ENCODE data around the gene IL22RA2. TPM values are rescaled to one million over a fixed set of nuclear protein-coding genes. Genes with fewer than 3 reads are reported as not detected.

Gene IL22RA2
- polyA plus RNA-seq, 1 of the 3 experiments (the other 2 are of a cell fraction), result not detected

- TF ChIP-seq EZH2phosphoT487 (IDR thresholded peaks at IDR 0.05; ENCODE audit: borderline replicate concordance, low read depth) (no peak), FOSL2 (IDR thresholded peaks at IDR 0.05; ENCODE audit: borderline replicate concordance, low read depth) (no peak), RFX5 (IDR thresholded peaks at IDR 0.05; ENCODE audit: low read length) (no peak), GATA2 (CRISPR knock-in tag; IDR thresholded peaks at IDR 0.05) (no peak), CTCF (IDR thresholded peaks at IDR 0.05) (no peak), GABPA (IDR thresholded peaks at IDR 0.05; ENCODE audit: low read depth) (no peak)
Observed at GRCh38 chr6:137156650-137157049, 16.8 kb downstream of the IL22RA2 start (continued).

- POLR2A ChIA-PET, result no interaction called here
Observed at GRCh38 chr6:137155830-137156229, 17.6 kb downstream of the IL22RA2 start.

GRCh38 chr6:137150072-137150471, 23.4 kb downstream of the IL22RA2 start:
- Histone ChIP-seq H2AFZ (ENCODE audit: low read depth) (no peak overlapping the region), H4K20me1 (ENCODE audit: insufficient read depth) (no peaks in the 10 kb centered on the region), H3K36me3 (replicated peaks in 1 of 2; ENCODE audit: control insufficient read depth in 1 of 2, insufficient read depth in 2 of 2, low read length in 1 of 2) (no peaks in the 10 kb centered on the region), H3K27me3 (ENCODE audit: insufficient read depth) (no peaks in the 10 kb centered on the region), H3K9me2 (no peaks in the 10 kb centered on the region), H3F3A (replicated peaks; ENCODE audit: insufficient read depth) (no peaks in the 10 kb centered on the region), H3K9ac (no peak overlapping the region), H3K4me3 (ENCODE audit: low read depth in 2 of 2, low read length in 1 of 2) (no peak overlapping the region), H3K27ac (ENCODE audit: low read depth in 2 of 2, low read length in 1 of 2) (no peak overlapping the region), H3K9me3 (no peaks in the 10 kb centered on the region), H3K79me2 (ENCODE audit: insufficient read depth) (no peaks in the 10 kb centered on the region), H3K4me1 (ENCODE audit: control insufficient read depth in 1 of 2, insufficient read depth in 2 of 2, low read depth in 1 of 2, low read length in 1 of 2) (no peaks in the 10 kb centered on the region), H3K4me2 (no peak overlapping the region)
- 15% methylated on average over 3 of the region's 3 CpGs for WGBS (ENCODE audit: low lambda C conversion rate)
- ChIA-PET CTCF (no interaction called here), POLR2A (no interaction called here)
- DNase-seq, result no peak
- TF ChIP-seq USF2 (IDR thresholded peaks at IDR 0.05; ENCODE audit: borderline replicate concordance, low read depth, low read length) (no peak), RFX5 (IDR thresholded peaks at IDR 0.05; ENCODE audit: low read length) (no peak)

More at GRCh38 chr6:137155830-137156229, 17.6 kb downstream of the IL22RA2 start:
- H3K9ac ChIP-seq, result no peak overlapping the region
- no peaks in the 10 kb centered on the region for H3K79me2 ChIP-seq (ENCODE audit: insufficient read depth)
- no peak overlapping the region for H2AFZ ChIP-seq (ENCODE audit: low read depth)
- no peaks in the 10 kb centered on the region for H3K9me3 ChIP-seq
- no peaks in the 10 kb centered on the region for H3K9me2 ChIP-seq
- no peak overlapping the region for H3K27ac ChIP-seq (ENCODE audit: low read depth in 2 of 2, low read length in 1 of 2)
- no peaks in the 10 kb centered on the region for H3K4me1 ChIP-seq (ENCODE audit: control insufficient read depth in 1 of 2, insufficient read depth in 2 of 2, low read depth in 1 of 2, low read length in 1 of 2)
- CTCF ChIA-PET, result no interaction called here
- H3K36me3 ChIP-seq (replicated peaks in 1 of 2; ENCODE audit: control insufficient read depth in 1 of 2, insufficient read depth in 2 of 2, low read length in 1 of 2), result no peaks in the 10 kb centered on the region
- H3K27me3 ChIP-seq (ENCODE audit: insufficient read depth), result no peaks in the 10 kb centered on the region
- no peak overlapping the region for H3K4me2 ChIP-seq
- H3F3A ChIP-seq (replicated peaks; ENCODE audit: insufficient read depth), result no peaks in the 10 kb centered on the region
- TF ChIP-seq ELF1 (IDR thresholded peaks at IDR 0.05) (no peak), RAD21 (IDR thresholded peaks at IDR 0.05; ENCODE audit: low read length) (no peak), POLR2AphosphoS5 (IDR thresholded peaks at IDR 0.05; ENCODE audit: low read depth, low read length) (no peak), CHD2 (IDR thresholded peaks at IDR 0.05; ENCODE audit: low read length, partially characterized antibody) (no peak), SMC3 (IDR thresholded peaks at IDR 0.05; ENCODE audit: low read depth, low read length) (no peak)
- DNase-seq, result no peak
- H3K4me3 ChIP-seq (ENCODE audit: low read depth in 2 of 2, low read length in 1 of 2), result no peak overlapping the region
- no peaks in the 10 kb centered on the region for H4K20me1 ChIP-seq (ENCODE audit: insufficient read depth)
- WGBS (ENCODE audit: low lambda C conversion rate), result 66% methylated on average over 2 of the region's 2 CpGs
